GM12892 (cell line): ENCODE measurements around the gene NUCB1.

Source experiments
- POLR2A ChIP-seq: IDR thresholded peaks from 2 replicates; pipeline ENCODE4 v1.6.1; 2011; ENCODE audit warnings: low read depth, low read length, control low read depth
- POLR2AphosphoS5 ChIP-seq: IDR thresholded peaks from 2 replicates; pipeline ENCODE4 v1.6.1; 2011; ENCODE audit warnings: low read depth, low read length, control low read depth
- TAF1 ChIP-seq: IDR thresholded peaks from 2 replicates; pipeline ENCODE4 v1.6.1; 2011; ENCODE audit warnings: low read depth, mild to moderate bottlenecking, control low read depth, low read length, borderline replicate concordance

GRCh38 chr19:48915757-48916156 lies 15.6 kb downstream of the NUCB1 start:
- TF ChIP-seq POLR2A = no peak
- no peak for TF ChIP-seq POLR2AphosphoS5
- TF ChIP-seq TAF1 = no peak
